ENCODE measurements around the gene RNASE1.

RNASE1 gene

DNA sequence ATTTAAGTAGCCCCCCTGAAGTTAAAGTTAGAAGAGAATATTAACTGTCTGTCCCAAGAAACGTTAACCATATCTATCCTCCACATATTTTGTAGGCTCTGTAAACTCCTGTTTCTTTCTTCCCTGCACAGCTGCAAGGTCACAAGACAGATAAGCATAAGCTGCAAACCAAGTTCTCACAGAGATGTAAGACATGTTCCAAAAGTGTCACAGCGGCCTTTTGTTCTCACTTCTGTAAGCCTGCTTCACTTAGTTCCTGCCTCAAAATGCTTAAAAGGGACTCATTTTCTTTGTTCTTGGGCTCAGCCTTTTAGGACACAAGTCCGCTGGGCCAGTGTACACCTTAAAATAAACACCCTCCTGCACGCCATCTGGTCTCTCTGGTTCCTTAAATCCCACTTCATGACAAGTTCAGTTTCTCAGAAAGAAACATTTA is 3.2 kb downstream of the RNASE1 start:
- Mint-ChIP-seq H3K36me3 (ENCODE audit: insufficient read depth) (peaks cover 4% of the 10 kb centered on the region), H3K27me3 (peaks cover 15 to 39% of the 10 kb centered on the region in 2 donors), H3K9me3 (no peaks in the 10 kb centered on the region), H3K4me3 (no peak overlapping the region), H3K4me1 (ENCODE audit: low read depth in 2 of 2) (peaks cover 0 to 7% of the 10 kb centered on the region in 2 donors), H3K27ac (no peak overlapping the region)
- DNase-seq (no peak), ATAC-seq (replicated peaks) (no peak)

DNA sequence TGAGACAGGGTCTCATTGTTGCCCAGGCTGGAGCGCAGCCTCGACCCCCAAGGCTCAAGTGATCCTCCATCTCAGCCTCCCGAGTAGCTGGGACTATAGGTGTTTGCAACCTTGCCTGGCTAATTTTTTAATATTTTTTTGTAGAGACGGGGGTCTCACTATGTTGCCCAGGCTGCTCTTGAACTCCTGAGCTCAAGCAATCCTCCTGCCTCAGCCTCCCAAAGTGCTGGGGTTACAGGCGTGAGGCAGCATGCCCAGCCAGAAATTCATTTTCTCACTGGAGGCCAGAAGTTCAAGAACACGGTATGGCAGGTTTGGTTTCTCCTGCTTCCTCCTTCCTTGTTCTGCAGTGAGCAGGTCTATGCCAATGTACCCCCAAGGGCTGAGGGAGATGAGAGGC is 3.7 kb downstream of the RNASE1 start:
- no peak overlapping the region for H3K27ac Mint-ChIP-seq
- peaks cover 4% of the 10 kb centered on the region for H3K36me3 Mint-ChIP-seq (ENCODE audit: insufficient read depth)
- ATAC-seq (replicated peaks): no peak
- H3K4me3 Mint-ChIP-seq: no peak overlapping the region
- no peak for DNase-seq
- no peaks in the 10 kb centered on the region for H3K9me3 Mint-ChIP-seq
- H3K4me1 Mint-ChIP-seq (ENCODE audit: low read depth in 2 of 2): peaks cover 0 to 7% of the 10 kb centered on the region in 2 donors
- H3K27me3 Mint-ChIP-seq: peaks cover 15 to 35% of the 10 kb centered on the region in 2 donors

DNA sequence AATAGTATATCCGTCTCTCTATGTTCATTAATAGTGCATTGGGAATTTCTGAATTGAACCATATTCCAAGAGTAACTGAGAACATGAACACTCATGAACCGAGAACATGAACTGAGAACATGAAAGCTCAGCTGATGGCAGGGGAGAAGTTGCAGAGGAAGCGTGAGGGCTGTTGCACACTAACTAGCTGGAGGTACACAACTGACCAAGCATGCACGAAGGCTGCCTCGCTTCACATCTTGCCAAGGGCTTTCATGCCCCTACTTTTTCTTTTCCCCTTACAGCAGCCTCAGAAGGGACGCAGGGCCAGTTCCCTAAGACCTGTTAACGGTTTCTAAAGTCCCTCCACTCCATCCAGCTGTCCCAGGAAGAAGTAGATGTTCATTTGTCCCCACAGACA is 4.3 kb downstream of the RNASE1 start:
- Mint-ChIP-seq H3K4me1 (ENCODE audit: low read depth in 2 of 2) (peaks cover 0 to 7% of the 10 kb centered on the region in 2 donors), H3K27ac (no peak overlapping the region), H3K9me3 (no peaks in the 10 kb centered on the region), H3K4me3 (no peak overlapping the region), H3K36me3 (ENCODE audit: insufficient read depth) (peaks cover 4% of the 10 kb centered on the region), H3K27me3 (peaks cover 15 to 35% of the 10 kb centered on the region in 2 donors)
- ATAC-seq (replicated peaks) (no peak), DNase-seq (no peak)

DNA sequence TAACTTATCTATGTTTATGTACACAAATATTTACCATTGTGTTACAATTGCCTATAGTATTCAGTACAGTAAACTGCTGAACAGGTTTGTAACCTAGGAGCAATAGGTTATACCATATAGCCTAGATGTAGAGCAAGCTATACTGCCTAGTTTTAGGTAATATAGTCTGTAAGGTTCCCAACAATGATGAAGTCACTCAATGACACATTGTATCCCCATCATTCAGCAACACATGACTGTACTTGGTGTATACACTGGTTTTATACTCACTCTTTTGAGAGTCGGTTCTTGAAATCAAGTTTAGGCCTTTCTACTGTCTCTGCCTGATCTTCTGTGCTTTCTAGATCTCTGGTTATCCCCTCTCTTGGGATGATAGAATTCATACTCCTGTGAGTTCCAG is 5.5 kb downstream of the RNASE1 start:
- Mint-ChIP-seq H3K36me3 (ENCODE audit: insufficient read depth) (peaks cover 4% of the 10 kb centered on the region), H3K4me3 (no peak overlapping the region), H3K9me3 (no peaks in the 10 kb centered on the region), H3K4me1 (ENCODE audit: low read depth in 2 of 2) (peaks cover 0 to 7% of the 10 kb centered on the region in 2 donors), H3K27ac (no peak overlapping the region), H3K27me3 (peaks cover 8 to 29% of the 10 kb centered on the region in 2 donors)
- ATAC-seq (replicated peaks) (no peak), DNase-seq (no peak)

DNA sequence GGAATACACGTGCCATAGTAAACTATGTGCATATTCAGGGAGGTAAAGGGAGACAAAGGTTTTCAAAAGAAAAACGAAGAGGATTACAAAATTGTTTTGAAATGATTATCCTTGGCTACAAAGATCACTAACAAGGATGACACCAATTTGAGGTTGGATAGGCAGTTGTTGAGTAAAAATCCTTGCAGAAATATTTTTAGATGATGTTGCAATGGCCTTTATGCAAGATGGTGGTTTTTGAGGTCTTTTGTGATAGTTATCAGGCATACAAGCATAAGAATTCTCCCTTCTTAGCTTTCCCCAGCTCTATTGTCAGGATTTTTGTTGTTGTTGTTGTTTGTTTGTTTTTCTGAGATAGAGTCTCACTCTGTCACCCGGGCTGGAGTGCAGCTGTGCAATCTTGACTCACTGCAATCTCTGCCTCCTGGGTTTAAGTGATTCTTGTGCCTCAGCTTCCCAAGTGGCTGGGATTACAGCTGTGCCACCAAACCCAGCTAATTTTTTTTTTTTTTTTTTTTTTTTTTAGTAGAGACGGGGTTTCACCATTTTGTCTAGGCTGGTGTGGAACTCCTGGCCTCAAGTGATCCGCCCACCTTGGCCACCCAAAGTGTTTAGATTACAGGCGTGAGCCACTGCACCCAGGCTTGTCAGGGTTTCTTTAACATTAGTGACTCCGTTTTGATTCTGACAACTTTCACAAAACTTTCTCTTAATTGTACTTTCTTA is 7.8 kb downstream of the RNASE1 start:
- H3K4me3 Mint-ChIP-seq: no peak overlapping the region

DNA sequence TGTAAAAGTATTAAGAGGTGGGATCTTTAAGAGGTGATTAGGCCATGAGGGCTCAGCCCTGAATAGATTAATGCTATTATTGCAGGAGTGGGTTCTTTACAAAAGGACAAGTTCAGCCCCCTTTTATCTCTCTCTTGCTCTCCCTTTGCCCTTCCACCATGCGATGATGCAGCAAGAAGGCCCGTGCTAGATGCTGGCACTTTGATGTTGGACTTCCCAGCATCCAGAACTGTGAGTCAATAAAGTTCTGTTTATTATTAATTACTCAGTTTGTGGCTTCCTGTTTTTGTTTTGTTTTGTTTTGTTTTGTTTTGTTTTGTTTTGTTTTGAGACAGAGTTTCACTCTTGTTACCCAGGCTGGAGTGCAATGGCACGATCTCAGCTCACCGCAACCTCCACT is 10.1 kb downstream of the RNASE1 start:
- ATAC-seq (replicated peaks): no peak
- Mint-ChIP-seq H3K27ac (no peak overlapping the region), H3K27me3 (peaks cover 0 to under 1% of the 10 kb centered on the region in 2 donors), H3K36me3 (ENCODE audit: insufficient read depth) (no peaks in the 10 kb centered on the region), H3K9me3 (no peaks in the 10 kb centered on the region), H3K4me1 (ENCODE audit: low read depth in 2 of 2) (no peaks in the 10 kb centered on the region), H3K4me3 (no peak overlapping the region)
- no peak for DNase-seq

More for the DNA sequence above, 7.8 kb downstream of the RNASE1 start:
- ATAC-seq (replicated peaks) (no peak), DNase-seq (no peak)
- peaks cover 4% of the 10 kb centered on the region for H3K36me3 Mint-ChIP-seq (ENCODE audit: insufficient read depth)
- no peaks in the 10 kb centered on the region for H3K4me1 Mint-ChIP-seq (ENCODE audit: low read depth in 2 of 2)
- peaks cover 0 to 11% of the 10 kb centered on the region in 2 donors for H3K27me3 Mint-ChIP-seq
- no peak overlapping the region for H3K27ac Mint-ChIP-seq
- H3K9me3 Mint-ChIP-seq: no peaks in the 10 kb centered on the region

DNA sequence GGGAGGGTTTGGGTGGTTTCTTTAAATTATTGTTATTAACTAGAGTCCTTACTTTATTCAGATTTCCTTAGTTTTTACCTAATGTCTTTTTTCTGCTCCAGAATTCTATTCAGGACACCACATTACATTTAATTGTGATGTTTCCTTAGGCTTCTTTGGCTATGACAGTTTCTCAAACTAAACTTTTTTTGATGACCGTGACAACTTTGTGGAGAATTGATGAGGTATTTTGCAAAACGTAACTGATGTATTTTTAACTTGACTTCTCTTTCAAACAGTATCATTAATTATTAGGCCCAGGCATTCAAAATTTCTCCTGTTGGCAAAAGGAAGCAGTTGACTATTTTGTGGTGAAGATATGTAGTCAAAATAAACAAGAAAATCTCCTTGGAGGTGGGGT is 11.0 kb downstream of the RNASE1 start:
- no peak overlapping the region for H3K27ac Mint-ChIP-seq
- H3K4me1 Mint-ChIP-seq (ENCODE audit: low read depth in 2 of 2): no peaks in the 10 kb centered on the region
- ATAC-seq (replicated peaks) (no peak), DNase-seq (no peak)
- H3K9me3 Mint-ChIP-seq: no peaks in the 10 kb centered on the region
- H3K4me3 Mint-ChIP-seq: no peak overlapping the region
- H3K36me3 Mint-ChIP-seq (ENCODE audit: insufficient read depth): no peaks in the 10 kb centered on the region
- H3K27me3 Mint-ChIP-seq: no peaks in the 10 kb centered on the region

DNA sequence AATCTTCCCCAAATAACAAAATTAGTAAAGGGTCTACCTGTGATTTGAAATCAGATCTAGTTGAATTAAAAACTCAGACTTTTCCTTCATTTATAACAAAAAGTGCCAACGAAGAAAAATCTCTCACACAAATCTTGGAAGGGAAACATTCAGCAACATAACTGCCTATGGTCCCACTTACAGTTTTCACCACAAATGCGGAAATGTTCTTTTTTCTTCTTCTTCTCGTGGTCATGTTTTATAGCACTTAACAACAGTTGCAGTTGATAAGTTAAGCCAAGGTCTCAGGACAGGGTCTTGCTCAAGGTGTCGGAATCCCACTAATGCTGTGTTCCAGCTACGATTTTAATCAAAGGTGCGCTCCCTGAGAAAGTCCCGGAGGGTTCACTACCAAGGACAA is 11.5 kb downstream of the RNASE1 start:
- Mint-ChIP-seq H3K4me3 (no peak overlapping the region), H3K36me3 (ENCODE audit: insufficient read depth) (no peaks in the 10 kb centered on the region), H3K27ac (no peak overlapping the region), H3K27me3 (no peaks in the 10 kb centered on the region), H3K9me3 (no peaks in the 10 kb centered on the region), H3K4me1 (ENCODE audit: low read depth in 2 of 2) (no peaks in the 10 kb centered on the region)
- no peak for DNase-seq
- no peak for ATAC-seq (replicated peaks)

DNA sequence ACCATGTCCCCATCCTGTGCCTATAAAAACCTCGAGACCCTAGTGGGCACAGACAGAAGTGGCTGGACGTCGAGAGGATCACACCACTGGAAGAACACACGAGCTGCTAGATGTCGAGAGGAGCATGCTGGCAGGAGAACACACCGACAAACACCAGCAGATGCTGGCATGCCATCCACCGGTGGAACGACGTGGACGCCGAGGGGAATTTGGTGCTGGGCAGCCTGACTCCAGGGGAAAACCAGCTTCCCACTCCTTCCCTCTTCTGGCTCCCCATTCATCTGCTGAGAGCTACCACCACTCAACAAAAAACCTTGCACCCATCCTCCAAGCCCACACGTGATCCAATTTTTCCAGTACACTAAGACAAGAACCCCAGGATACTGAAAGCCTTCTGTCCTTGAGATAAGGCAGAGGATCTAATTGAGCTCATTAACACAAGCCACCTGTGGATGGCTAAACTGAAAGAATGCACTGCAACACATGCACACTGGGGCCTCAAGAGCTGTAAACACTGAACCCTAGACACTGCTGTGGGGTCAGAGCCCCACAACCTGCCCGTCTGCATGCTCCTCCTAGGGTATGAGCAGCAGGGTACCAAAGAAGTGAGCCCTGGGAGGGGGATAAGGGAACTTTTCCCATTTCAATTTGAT is 12.1 kb downstream of the RNASE1 start:
- Mint-ChIP-seq H3K27me3 (no peaks in the 10 kb centered on the region), H3K4me1 (ENCODE audit: low read depth in 2 of 2) (no peaks in the 10 kb centered on the region), H3K27ac (peak overlapping the region; percentile 60 to 65), H3K9me3 (no peaks in the 10 kb centered on the region), H3K4me3 (no peak overlapping the region), H3K36me3 (ENCODE audit: insufficient read depth) (no peaks in the 10 kb centered on the region)
- DNase-seq: no peak
- ATAC-seq (replicated peaks): no peak

DNA sequence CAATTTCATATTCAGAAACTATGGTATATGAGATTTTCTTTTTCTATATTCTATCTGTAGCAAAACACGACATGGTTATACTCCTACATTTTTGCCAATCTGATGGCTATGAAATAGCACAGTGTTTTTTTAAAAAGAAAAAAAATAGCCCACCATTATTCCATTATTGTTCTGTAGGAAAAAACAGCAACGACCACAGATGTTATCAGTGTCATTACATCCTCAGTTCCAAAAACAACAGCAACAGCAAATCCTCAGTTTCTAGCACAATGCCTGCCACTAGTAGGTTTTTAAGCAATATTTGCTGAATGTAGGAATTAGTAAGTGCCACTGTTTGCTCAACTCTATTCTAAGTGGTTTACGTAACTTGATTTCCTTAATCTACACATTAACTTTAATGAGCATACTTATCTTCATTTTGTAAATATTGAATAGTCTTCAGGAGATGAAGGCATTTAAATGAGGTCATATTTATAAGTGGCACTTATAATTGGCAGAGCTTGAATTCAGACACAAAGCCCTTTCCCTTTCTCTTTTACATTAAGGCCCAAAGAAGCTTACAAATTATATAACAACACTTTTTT is 13.3 kb downstream of the RNASE1 start:
- ATAC-seq (replicated peaks): no peak
- H3K4me1 Mint-ChIP-seq (ENCODE audit: low read depth in 2 of 2): no peaks in the 10 kb centered on the region
- no peaks in the 10 kb centered on the region for H3K36me3 Mint-ChIP-seq (ENCODE audit: insufficient read depth)
- no peak overlapping the region for H3K27ac Mint-ChIP-seq
- H3K27me3 Mint-ChIP-seq: no peaks in the 10 kb centered on the region
- H3K4me3 Mint-ChIP-seq: no peak overlapping the region
- DNase-seq: no peak
- no peaks in the 10 kb centered on the region for H3K9me3 Mint-ChIP-seq

DNA sequence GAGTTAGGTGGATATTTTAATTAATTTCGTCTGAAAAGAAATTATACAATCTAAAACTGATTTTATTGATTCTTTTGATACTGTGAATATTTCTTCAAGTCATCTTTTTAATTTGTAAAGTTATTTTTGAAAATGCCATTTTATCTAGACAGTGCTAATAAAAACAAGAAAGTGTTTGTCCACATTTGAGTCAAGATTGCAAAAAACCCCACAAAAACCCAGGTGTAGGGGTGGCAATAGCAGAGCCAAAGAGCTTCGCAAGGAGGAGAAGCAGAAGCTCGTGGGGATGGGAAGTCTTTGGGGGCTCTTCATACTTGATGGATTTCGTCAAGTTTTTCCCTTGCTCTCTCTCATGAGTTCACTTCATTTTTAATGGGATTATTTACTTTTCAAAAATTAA is 15.6 kb downstream of the RNASE1 start:
- ATAC-seq (replicated peaks): no peak
- no peaks in the 10 kb centered on the region for H3K9me3 Mint-ChIP-seq
- no peak overlapping the region for H3K4me3 Mint-ChIP-seq
- H3K27me3 Mint-ChIP-seq: no peaks in the 10 kb centered on the region
- H3K27ac Mint-ChIP-seq: no peak overlapping the region
- peaks cover 15% of the 10 kb centered on the region in 2 donors for H3K4me1 Mint-ChIP-seq (ENCODE audit: low read depth in 2 of 2)
- DNase-seq: no peak
- H3K36me3 Mint-ChIP-seq (ENCODE audit: insufficient read depth): no peaks in the 10 kb centered on the region

DNA sequence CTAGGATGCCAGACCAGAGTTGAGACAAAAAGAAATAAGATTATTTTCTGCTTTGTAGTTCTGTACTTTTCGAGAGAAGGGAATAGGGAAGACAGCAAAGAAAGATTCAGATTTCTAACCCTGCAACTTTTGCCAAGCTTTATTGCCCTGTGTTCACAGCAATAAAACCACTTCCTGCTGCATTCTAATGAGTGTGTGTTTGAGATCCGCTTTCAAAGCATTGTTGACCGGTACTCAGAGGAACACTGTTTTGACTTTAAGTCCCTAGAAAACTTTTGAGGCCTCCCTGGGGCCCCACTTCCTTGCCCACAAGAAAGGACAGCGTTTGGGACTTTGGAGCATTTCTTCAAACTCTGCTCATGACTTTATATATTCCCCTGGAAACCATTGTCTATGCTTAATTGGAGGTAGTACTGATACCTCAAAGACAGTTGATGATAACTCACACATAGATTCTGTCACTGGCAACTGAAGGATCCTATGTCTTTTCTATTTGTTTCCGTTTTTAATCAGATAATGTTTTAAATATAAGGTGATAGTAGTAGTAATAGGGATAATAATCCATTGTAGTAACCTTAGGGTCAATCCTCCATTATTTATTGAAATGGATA is 20.3 kb downstream of the RNASE1 start:
- peak overlapping the region; percentile 80 to 97 for H3K27ac Mint-ChIP-seq
- H3K4me1 Mint-ChIP-seq (ENCODE audit: low read depth in 2 of 2): peaks cover 25 to 31% of the 10 kb centered on the region in 2 donors
- ATAC-seq (replicated peaks): peak; percentile 85

DNA sequence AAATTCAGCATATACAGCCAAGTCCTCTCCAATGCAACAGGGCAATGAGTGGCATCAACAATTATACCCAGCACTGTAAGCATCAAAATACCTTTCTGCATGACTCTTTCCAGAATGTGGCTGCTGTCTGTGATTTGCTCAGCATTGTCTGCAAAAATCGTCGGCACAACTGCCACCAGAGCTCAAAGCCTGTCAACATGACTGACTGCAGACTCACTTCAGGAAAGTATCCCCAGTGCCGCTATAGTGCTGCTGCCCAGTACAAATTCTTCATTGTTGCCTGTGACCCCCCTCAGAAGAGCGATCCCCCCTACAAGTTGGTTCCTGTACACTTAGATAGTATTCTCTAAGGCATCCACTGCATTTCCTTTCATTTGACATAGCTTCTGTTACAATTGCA is 20.8 kb downstream of the RNASE1 start:
- Mint-ChIP-seq H3K27ac (peak overlapping the region; percentile 80 to 97), H3K27me3 (no peaks in the 10 kb centered on the region), H3K4me1 (ENCODE audit: low read depth in 2 of 2) (peaks cover 25 to 31% of the 10 kb centered on the region in 2 donors), H3K36me3 (ENCODE audit: insufficient read depth) (no peaks in the 10 kb centered on the region), H3K9me3 (no peaks in the 10 kb centered on the region), H3K4me3 (peak overlapping the region; percentile 67 to 76)
- DNase-seq: no peak
- ATAC-seq (replicated peaks): peak; percentile 49

More for the DNA sequence above, 20.3 kb downstream of the RNASE1 start:
- DNase-seq: peak in 2 of 3 experiments; percentile 8 to 10
- Mint-ChIP-seq H3K36me3 (ENCODE audit: insufficient read depth) (no peaks in the 10 kb centered on the region), H3K9me3 (no peaks in the 10 kb centered on the region), H3K4me3 (peak overlapping the region; percentile 67 to 76), H3K27me3 (no peaks in the 10 kb centered on the region)
